DMS79 treated with DMSO at 0.1 percent for 48 hours (cell line): ENCODE measurements around the gene MEIS3.
"Not testable (repeated sequence)": the region's sequence is repeated elsewhere in the genome, so short reads cannot be mapped to it uniquely, and the experiment has no call there.

Source experiments
- DNase-seq: peaks from one replicate; lab custom pipeline; 2025; lab: John Stamatoyannopoulos, UW

MEIS3 gene

GRCh38 chr19:47415953-47416642 lies 3.2 kb downstream of the MEIS3 start:
- DNase-seq: no peak

GRCh38 chr19:47414469-47414868 lies 4.9 kb downstream of the MEIS3 start:
- DNase-seq: no peak

GRCh38 chr19:47413941-47414340 lies 5.4 kb downstream of the MEIS3 start:
- no peak for DNase-seq

GRCh38 chr19:47411696-47412095 lies 7.6 kb downstream of the MEIS3 start:
- DNase-seq: not testable (repeated sequence)

GRCh38 chr19:47411101-47411500 lies 8.2 kb downstream of the MEIS3 start:
- DNase-seq: no peak

GRCh38 chr19:47408156-47408938 lies 11.0 kb downstream of the MEIS3 start:
- DNase-seq: no peak

- no peak for DNase-seq
Observed at GRCh38 chr19:47407417-47407774, 11.9 kb downstream of the MEIS3 start.

- peak; percentile 66 for DNase-seq
Observed at GRCh38 chr19:47406711-47407416, 12.5 kb downstream of the MEIS3 start.

GRCh38 chr19:47405854-47406417 lies 13.4 kb downstream of the MEIS3 start:
- DNase-seq: no peak

- DNase-seq: no peak
Observed at GRCh38 chr19:47405197-47405550, 14.2 kb downstream of the MEIS3 start.

- no peak for DNase-seq
Observed at GRCh38 chr19:47404334-47405196, 14.8 kb downstream of the MEIS3 start.

- DNase-seq: no peak
Observed at GRCh38 chr19:47402504-47402903, 16.8 kb downstream of the MEIS3 start.

- DNase-seq: no peak
Observed at GRCh38 chr19:47398707-47399597, 20.4 kb downstream of the MEIS3 start.

- peak; percentile 64 for DNase-seq
Observed at GRCh38 chr19:47391510-47392223, 27.7 kb downstream of the MEIS3 start.

GRCh38 chr19:47390533-47391488 lies 28.5 kb downstream of the MEIS3 start:
- no peak for DNase-seq

- no peak for DNase-seq
Observed at GRCh38 chr19:47389150-47389556, 30.2 kb downstream of the MEIS3 start.

- not testable (repeated sequence) for DNase-seq
Observed at GRCh38 chr19:47388721-47389120, 30.6 kb downstream of the MEIS3 start.

- not testable (repeated sequence) for DNase-seq
Observed at GRCh38 chr19:47387623-47388022, 31.7 kb downstream of the MEIS3 start.

GRCh38 chr19:47386582-47386981 lies 32.7 kb downstream of the MEIS3 start:
- not testable (repeated sequence) for DNase-seq
